Ovary (tissue), 9 donors: ENCODE results near the gene TMEM132D. TPM values are rescaled to one million over a fixed set of nuclear protein-coding genes. Genes with fewer than 3 reads are reported as not detected.

Experiments
- DNase-seq, 5 donors: peaks; one replicate each; pipeline ENCODE4 v3.0.0-alpha.2; 2019 to 2020
- H3K27ac ChIP-seq, 2 donors: fragments of 200-600 bp; one replicate each; pipeline versions ENCODE4 v1.5.1 to v1.8.0; 2019 to 2022
- H3K27me3 ChIP-seq: fragments of 200-600 bp; one replicate; pipeline ENCODE4 v1.8.0; 2022
- H3K36me3 ChIP-seq: fragments of 200-600 bp; sonication (generic); one replicate; pipeline ENCODE4 v1.5.1; 2019
- H3K4me1 ChIP-seq: one replicate; pipeline ENCODE4 v1.8.1; 2013; ENCODE audit warnings: mild to moderate bottlenecking, moderate library complexity; ENCODE audit not compliant: insufficient read depth
- H3K4me3 ChIP-seq: fragments of 200-600 bp; sonication (generic); one replicate; pipeline ENCODE4 v1.5.1; 2017
- H3K9me3 ChIP-seq, 2 donors: fragments of 200-600 bp in 1 of 2; sonication (generic) in 1 of 2; one replicate each; pipeline versions ENCODE4 v1.5.1 to v1.8.1; 2013 to 2019; ENCODE audit warnings: mild to moderate bottlenecking in 1 of 2, moderate library complexity in 1 of 2
- CTCF ChIP-seq, 3 donors: fragments of 450-650 bp in 2 of 3; fragments of 200-600 bp in 1 of 3; IDR thresholded peaks; one replicate each; pipeline versions ENCODE4 v1.5.1 to v1.8.0; 2016 to 2022; ENCODE audit warnings: antibody characterized with exemption in 3 of 3, mild to moderate bottlenecking in 1 of 3
- EP300 ChIP-seq: sonication (generic); formaldehyde crosslinking; IDR thresholded peaks from one replicate; pipeline ENCODE4 v1.6.1; 2017; ENCODE audit warnings: antibody characterized with exemption
- POLR2A ChIP-seq: fragments of 450-650 bp; IDR thresholded peaks from one replicate; pipeline ENCODE4 v1.6.1; 2017; ENCODE audit warnings: antibody characterized with exemption, mild to moderate bottlenecking, moderate library complexity
- WGBS, 3 donors: extraction: QIAGEN DNeasy Blood & Tissue Kit in 1 of 3; methylation state at CpG; one replicate each; pipeline versions ENCODE4 v1.1.5 to v1.1.7; 2013 to 2017; 5-methylcytosine and 5-hydroxymethylcytosine counted together
- intact Hi-C, 4 donors: fragments of 100-400 bp; cut with DNase I; formaldehyde crosslinking; loops; one replicate each; pipeline versions ENCODE4 v1.11.0 to v1.15.1; 2022 to 2023
- polyA plus RNA-seq, 2 donors: library from polyadenylated mRNA; stranded (reverse); fragments of 200-250 nt in 1 of 2; fragments of 350-450 nt in 1 of 2; fragmentation: Illumina TruSeq in 1 of 2; extraction: RNeasy Lipid Tissue Mini Kit (QIAGEN cat#74804) in 1 of 2; gene quantifications; one replicate each; pipeline ENCODE4 v1.2.3, GENCODE V29; 2013 to 2014
- total RNA-seq, 7 donors: library from RNA; depleted of rRNA in 2 of 7; stranded (reverse); fragments of >200 nt in 2 of 7; fragmentation: NEBNext Ultra II Directional in 3 of 7; extraction: Animal tissue kit (Norgen Biotek cat#: 25700) in 3 of 7; gene quantifications; one replicate each; pipeline versions ENCODE4 v1.1.0 to v1.2.4, GENCODE V29; 2016 to 2023
- donor health status: DM: no; HTN: no; CAD: no; lungs with moderate emphysema.
- donor health status: DM: no; HTN: no; CAD: no.
- donor health status: Bipolar disorder and iron deficiency.
- donor health status: DM: yes; HTN: yes; CAD: no.
- donor health status: DM: no; HTN: no; CAD: no.
- donor health status: DM: yes; HTN: yes; CAD: no.

The TMEM132D gene
- total and polyA plus RNA-seq, 9 donors, result 0.04 TPM; not detected in 8

- no peak overlapping the region for H3K27ac ChIP-seq
- TF ChIP-seq EP300 (no peak), POLR2A (no peak), CTCF (IDR thresholded peaks at IDR 0.05) (no peak)
- 59 to 76% (median 62%) methylated on average over 2 of the region's 2 CpGs for WGBS, 3 donors
- no peaks in the 10 kb centered on the region for H3K36me3 ChIP-seq
- H3K9me3 ChIP-seq, result no peaks in the 10 kb centered on the region
- DNase-seq, result no peak
- H3K4me1 ChIP-seq, result no peaks in the 10 kb centered on the region
- H3K27me3 ChIP-seq, result no peaks in the 10 kb centered on the region
- intact Hi-C loops, result no loop called here
- no peak overlapping the region for H3K4me3 ChIP-seq
Measured at GRCh38 chr12:129106772-129107171, 797.1 kb downstream of the TMEM132D start.

DNA sequence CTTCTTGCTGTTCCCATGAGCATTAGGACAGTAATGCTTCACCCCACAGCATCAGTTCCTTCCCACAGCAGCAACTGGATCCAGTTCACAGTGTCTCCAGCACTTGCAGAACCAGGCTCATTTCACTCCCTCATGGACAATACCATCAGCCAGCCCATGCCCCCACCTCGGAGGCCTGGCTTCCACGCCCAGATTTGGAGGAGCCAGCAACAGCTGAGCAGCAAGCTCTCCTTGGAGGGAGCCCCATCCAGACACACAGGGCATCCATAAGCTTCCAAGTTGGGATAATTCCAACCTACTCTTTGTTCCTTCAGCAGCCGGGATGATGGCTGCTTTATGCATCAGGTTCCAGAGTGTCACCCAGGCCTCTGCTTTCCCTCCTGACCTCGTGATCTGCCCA, 800.6 kb downstream of the TMEM132D start:
- Histone ChIP-seq H3K4me3 (no peak overlapping the region), H3K27me3 (no peaks in the 10 kb centered on the region), H3K9me3 (no peaks in the 10 kb centered on the region), H3K36me3 (no peaks in the 10 kb centered on the region), H3K27ac (no peak overlapping the region), H3K4me1 (no peaks in the 10 kb centered on the region)
- no peak for TF ChIP-seq POLR2A
- no peak for TF ChIP-seq EP300
- no peak for TF ChIP-seq CTCF (IDR thresholded peaks at IDR 0.05)
- DNase-seq, result no peak
- intact Hi-C loops, result no loop called here
- WGBS, 3 donors, result 60 to 72% (median 67%) methylated on average over 4 of the region's 4 CpGs

- Histone ChIP-seq H3K36me3 (no peaks in the 10 kb centered on the region), H3K4me1 (no peaks in the 10 kb centered on the region), H3K4me3 (no peak overlapping the region), H3K27ac (no peak overlapping the region), H3K9me3 (no peaks in the 10 kb centered on the region), H3K27me3 (no peaks in the 10 kb centered on the region)
- no peak for TF ChIP-seq EP300
- TF ChIP-seq CTCF (IDR thresholded peaks at IDR 0.05), result no peak
- TF ChIP-seq POLR2A, result no peak
- DNase-seq, result no peak
- 81 to 85% (median 83%) methylated on average over 7 of the region's 7 CpGs for WGBS, 3 donors
- intact Hi-C loops, result no loop called here
Measured at GRCh38 chr12:129102233-129102632, 801.6 kb downstream of the TMEM132D start.

DNA sequence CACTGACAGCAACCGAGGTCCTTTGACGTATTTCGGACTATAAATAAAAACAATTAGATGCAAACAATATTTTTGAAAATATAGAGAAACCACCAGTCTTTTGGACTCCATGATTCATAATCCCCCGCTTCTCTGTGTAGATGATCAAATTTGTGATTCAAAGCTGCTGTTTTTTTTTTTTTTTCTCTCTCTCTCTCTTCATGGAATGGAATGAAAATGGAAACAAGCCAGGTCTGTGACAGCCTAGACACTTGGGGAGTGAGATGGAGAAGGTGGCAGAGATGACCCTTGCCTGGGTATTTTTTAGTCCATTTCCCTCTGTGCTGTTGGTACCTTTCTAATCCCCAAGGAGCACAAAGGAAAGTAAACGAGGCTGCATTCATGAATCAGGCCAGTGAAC, 802.0 kb downstream of the TMEM132D start:
- no peaks in the 10 kb centered on the region for H3K27me3 ChIP-seq
- TF ChIP-seq POLR2A (no peak), EP300 (no peak), CTCF (IDR thresholded peaks at IDR 0.05) (no peak)
- intact Hi-C loops, result no loop called here
- H3K27ac ChIP-seq, result no peak overlapping the region
- no peak for DNase-seq
- H3K9me3 ChIP-seq, result no peaks in the 10 kb centered on the region
- H3K36me3 ChIP-seq, result no peaks in the 10 kb centered on the region
- H3K4me1 ChIP-seq, result no peaks in the 10 kb centered on the region
- H3K4me3 ChIP-seq, result no peak overlapping the region
- 72 to 84% (median 77%) methylated on average over 5 of the region's 5 CpGs for WGBS, 3 donors

DNA sequence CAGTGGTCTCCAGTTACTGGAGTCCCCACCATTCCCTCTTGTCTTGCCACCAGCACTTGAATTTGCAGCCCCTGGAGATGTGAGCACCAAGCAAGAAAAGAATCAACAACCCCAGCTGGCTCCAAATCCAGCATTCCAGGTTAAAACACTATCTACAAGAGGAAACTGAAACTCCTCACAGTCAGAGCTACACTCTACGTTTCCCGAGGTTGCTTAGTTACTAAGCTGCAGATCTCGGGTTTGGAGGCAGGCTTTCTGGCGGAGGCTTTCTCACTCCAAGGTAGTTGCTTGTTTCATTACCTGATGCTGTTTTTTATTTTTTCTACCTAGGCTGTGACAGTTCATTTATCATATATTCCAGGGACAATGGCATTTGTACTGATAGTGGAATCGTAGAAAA, 802.4 kb downstream of the TMEM132D start:
- no peak overlapping the region for H3K27ac ChIP-seq
- no peaks in the 10 kb centered on the region for H3K27me3 ChIP-seq
- H3K36me3 ChIP-seq, result no peaks in the 10 kb centered on the region
- H3K9me3 ChIP-seq, result no peaks in the 10 kb centered on the region
- H3K4me3 ChIP-seq, result no peak overlapping the region
- TF ChIP-seq EP300 (no peak), POLR2A (no peak), CTCF (IDR thresholded peaks at IDR 0.05) (no peak)
- no peaks in the 10 kb centered on the region for H3K4me1 ChIP-seq
- 68 to 74% (median 69%) methylated on average over 5 of the region's 5 CpGs for WGBS, 3 donors
- no peak for DNase-seq
- intact Hi-C loops, result no loop called here
